T-helper 9 cell (primary cell): Measurements from ENCODE around the gene LPIN3.
"Not testable (repeated sequence)": the region's sequence is repeated elsewhere in the genome, so short reads cannot be mapped to it uniquely, and the experiment has no call there.

Experiments
- DNase-seq: peaks from one replicate; pipeline ENCODE4 v3.0.0-alpha.2; 2020
- total RNA-seq, 2 donors: gene quantifications; one replicate each; lab custom pipeline; 2026; lab: John Stamatoyannopoulos, UW

Gene LPIN3
- total RNA-seq: 0.24 to 0.91 reads per million in 2 donors

DNA sequence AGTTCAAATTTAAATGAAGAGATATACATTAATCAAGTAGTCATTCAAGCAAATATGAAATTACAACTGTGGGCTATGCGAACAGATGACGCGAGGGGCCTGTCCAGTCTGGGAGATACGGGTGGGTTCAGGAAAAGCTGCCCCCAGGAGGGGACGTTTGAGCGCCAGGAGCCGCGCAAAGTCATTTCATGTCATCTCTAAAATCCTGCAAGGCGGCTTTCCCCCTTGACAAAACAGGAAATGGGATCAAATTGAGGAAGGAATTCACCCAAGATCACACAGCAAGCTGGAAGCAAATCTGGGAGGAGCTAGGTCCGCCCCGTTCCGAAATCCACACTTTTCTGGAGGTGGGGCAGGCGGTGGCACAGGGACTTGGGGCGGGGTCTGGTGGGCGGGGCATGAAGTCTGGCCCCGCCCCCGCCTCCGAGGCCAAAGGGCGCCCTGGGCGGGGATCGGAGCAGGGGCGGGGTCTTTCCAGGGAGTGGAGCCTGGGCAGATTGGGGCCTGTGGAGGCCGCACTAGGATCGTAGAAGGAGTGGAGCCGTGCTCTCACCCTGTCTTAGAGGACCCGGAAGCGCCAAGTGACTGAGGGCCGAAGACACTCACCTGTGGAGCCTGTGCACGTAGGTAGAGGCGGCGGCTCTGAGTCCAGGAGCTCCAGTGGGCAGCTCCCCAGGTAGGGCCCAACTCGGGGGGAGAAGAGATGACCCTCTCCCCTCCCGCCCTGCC lies at the start of gene LPIN3:
Gene LPIN3 (plus strand): TSS at position 495 of the 729 bp plus-strand sequence. CDS start 4,983 bp downstream, outside the sequence.
- DNase-seq: peak; percentile 48

DNA sequence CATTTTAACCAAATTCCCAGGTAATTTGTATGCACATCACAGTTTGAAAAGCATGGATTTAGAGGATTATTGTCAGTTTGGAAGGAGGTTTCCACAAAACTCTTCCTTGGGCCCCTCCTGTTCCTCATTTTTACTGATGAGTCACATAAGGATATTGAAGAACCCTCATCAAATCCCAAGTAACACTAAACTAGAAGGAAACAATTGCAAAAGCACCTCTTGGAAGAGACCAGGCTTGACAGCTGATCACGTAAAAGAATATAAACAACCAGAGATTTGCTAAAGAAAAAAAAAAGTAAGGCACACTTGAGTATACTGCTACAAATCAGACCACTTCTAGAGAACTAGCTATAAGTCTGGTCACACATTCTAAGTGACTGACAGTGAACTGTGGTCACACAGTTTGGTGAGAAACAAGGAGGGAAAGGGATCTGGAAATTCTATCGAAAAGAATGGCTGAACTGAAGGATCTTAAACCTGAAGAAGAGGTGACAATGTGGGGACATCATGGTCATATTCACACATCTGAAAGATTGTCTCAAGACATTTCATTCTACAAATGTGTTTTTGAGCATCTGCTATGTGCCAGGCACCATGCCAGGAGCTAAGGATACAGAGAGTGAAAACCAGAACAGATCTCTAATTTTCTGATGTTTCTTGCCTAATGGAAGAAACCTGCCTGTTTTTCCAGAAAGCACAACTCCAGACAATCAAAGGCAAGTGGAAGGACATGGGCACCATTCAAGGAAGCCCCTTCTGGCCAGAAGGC lies 47.2 kb upstream of the LPIN3 start:
- no peak for DNase-seq

DNA sequence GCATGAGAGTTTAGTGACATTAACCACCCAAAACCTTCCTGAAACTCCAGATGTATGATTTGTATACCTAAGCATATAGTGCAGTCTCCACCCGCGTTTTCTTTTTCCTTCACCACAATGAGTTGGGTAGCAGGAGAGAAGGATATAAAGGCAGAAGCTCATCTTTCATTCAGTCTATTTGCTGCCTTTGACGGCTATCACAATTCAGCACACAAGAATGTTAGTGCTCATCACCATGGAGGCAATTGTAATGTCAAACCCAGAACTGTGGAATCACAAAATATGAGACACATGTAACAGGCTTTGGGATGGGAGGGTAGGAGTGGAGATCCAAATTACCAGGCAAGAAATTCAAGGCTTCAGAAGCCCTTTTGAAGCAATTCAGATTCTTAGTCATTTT lies 40.7 kb upstream of the LPIN3 start:
- DNase-seq: no peak

DNA sequence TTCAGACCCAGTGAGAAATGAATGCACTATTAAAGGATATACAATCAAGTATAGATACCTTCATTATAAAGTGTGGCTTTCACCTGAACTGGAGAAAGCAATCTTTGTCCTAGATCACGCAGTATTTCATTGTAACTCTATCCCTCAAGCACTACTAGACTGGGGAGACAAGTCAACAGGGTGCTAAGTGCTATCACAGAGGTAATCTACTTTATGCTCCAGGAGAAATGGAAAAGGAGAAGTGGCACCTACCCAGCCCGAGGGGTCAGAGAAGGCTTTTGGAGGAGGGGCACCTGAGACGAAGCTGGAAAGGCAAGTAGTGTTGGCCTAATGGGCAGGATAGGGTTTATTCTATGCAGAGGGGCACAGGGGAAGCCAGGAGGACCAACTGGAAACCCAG lies 40.2 kb upstream of the LPIN3 start:
- no peak for DNase-seq

DNA sequence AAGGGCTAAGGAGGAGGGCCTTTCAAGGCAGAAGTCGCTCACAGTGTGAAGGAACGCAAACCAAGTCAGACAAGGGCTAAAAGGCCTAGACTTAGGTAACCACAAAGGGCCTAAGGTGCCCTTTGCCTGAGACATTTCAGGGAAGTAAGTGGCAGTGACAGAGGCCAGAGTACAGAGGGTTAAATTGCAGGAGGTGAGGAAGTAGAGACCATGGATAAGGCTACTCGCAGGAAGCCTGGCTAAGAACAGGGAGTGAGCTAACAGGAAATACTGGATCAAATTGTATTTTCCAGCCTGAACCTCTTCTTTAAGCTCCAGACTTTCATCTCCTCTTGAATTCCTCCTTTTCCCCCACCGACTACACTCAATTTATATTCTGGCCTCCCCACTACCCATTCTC lies 39.7 kb upstream of the LPIN3 start:
- DNase-seq: no peak

DNA sequence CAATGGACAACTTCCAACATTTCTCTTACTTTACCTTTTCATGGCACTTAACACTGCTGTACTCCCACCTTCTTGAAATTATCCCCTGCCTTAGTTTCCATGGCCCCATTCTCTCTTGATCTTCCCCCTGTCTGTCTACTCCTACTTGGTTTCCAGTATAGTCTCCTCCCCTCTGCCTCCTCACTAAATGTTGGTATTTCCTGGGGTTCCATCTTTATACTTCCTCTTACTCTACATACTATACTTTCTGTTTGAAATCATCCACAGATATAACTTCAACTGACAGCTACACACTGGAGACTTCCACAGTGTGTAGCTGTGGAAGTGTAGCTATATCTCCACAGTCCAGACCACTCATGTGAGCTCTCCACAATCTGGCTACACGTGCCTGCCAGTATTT lies 36.6 kb upstream of the LPIN3 start:
- DNase-seq: no peak

DNA sequence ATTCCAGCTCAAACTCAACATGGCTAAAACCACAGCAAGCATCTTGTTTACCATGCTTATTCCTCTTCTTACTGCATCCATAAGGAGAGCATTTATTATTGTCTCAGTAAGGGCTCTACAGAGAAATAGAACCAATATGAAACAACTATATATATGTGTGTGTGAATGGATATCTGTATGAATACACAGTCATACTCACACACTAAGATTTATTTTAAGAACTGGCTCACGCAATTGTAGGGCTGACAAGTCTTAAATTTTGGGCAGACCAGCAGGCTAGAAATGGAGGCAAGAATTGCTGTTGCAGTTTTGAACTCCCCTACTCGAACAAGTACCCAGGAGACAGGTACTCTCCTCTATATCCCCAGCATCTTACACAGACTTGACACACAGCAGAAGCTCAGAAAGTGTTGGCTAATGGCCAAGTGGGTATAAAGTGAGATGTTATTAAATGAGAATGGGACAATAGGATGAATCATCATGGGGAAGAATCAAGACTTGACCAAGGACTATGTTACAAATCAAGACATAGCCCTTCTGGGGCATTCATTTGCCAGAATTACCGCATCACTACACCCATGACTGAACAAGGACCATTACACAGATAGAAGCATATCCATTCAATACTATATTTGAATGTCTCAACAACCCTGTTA lies 36.1 kb upstream of the LPIN3 start:
- DNase-seq: no peak

GRCh38 chr20:41306061-41306727 lies 34.4 kb upstream of the LPIN3 start:
- DNase-seq: no peak

DNA sequence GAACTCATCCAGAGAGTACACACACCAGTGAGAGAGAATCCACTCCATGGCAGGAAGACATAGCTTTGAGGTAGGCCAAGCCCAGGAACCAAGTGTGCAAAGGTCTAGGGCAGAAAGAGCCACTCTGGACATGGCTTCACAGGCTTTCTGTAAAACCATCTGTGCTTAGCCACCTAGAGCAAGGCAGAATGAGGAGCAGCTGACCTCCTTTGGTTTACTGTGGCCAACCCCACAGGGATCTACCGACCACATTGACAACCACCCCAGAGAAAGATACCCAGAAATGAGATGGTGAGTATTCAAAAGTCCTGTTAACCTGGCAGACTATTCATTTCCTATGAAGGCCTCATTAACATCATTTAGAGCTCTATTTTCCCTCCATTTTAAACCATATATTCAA lies 33.6 kb upstream of the LPIN3 start:
- no peak for DNase-seq

DNA sequence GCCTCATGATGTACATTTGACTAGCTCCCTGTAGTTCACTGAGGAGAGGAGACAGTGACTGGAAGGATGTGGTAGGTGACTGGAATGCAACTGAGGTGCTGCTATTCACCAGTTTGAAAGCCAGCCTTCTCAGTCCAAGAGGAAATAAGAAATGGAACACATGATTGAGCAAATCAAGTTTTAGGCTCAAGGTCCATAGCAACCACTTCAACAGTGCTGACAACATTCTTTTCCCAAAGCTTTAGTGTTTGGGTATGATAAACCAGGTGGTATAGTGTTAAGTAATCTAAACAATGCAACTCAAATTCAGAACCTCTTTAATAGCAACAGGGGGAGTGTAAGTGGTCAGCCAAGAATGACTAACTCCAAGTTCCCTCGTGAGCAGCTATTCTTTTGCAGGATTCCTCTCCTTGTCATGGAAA lies 32.3 kb upstream of the LPIN3 start:
- no peak for DNase-seq

- no peak for DNase-seq
Observed at GRCh38 chr20:41308726-41309413, 31.8 kb upstream of the LPIN3 start.

DNA sequence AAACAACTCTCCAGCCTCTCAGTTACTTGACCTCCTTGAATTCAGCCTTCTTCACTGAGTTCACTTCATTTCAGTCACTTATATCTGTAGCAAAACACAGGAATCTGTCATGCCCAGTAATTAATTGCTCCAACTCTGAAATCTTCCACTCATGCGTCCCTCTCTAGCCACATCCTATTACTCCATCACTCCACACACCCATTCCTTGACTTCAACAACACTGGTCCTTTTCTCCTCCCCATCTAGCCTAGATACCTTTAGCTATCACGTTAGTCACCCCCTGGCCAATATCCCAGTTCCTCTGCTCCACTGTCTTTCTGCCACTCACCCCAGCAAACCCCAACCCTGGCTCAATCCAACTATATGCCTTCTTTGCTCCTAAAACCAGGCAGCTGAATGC lies 30.8 kb upstream of the LPIN3 start:
- no peak for DNase-seq

GRCh38 chr20:41312009-41312408 lies 28.6 kb upstream of the LPIN3 start:
- not testable (repeated sequence) for DNase-seq

DNA sequence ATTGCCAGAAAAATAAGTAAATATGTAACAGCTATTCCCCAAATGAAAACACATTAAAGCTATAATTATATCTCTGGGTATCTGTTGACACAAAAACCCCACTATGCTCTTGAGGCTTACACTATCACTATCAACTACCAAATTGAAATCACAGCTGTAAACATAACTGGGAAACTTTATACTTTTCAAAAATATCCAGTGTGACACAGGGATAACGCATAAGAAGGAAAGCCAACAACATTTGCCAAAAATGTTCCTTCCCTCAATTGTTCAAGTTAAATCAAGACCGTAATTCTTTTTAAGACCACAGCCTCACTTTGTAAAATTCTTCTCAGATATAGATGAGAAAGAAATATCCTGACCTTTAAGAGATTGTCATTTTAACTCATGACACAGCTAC lies 26.2 kb upstream of the LPIN3 start:
- DNase-seq: no peak

GRCh38 chr20:41316051-41316450 lies 24.6 kb upstream of the LPIN3 start:
- DNase-seq: no peak

GRCh38 chr20:41316602-41317545 lies 23.7 kb upstream of the LPIN3 start:
- DNase-seq: peak; percentile 70

DNA sequence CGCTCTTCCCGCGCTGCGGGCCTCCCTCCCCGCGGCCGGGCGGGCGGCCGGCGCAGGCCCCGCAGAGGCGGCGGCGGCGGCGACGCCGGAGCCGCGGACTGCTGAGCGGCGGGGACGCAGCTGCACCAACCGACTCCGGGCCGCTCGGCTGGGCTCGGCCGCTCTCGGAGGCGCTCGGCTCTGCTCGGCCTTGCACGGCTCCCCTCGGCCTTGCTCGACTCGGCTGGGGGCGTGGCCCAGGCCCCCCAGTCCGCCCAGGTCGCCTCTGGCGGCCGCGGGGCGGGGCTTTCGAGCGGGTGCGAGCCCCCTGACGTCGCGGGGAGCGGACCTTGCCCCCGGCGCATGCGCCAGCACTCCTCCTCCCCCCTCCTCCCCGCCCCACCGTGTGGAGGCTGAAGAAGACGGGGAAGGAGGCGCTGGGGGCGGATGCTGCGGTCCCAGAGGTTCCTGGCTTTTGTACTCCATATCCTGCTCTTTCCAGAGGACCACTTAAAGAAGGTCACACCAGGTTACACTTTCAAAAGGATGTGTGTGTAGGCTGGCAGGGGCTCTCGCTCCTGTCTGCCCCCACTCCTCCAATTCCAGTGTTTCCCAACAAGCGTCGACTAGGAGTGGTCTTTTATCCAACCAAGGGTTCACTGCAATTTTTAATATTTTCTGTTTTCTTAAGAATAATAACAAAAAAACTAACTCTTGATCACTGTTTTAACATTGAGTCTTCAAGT lies 22.9 kb upstream of the LPIN3 start, which contains the start of gene ZHX3:
Gene ZHX3 (minus strand): TSS at position 186 of the 725 bp plus-strand sequence. CDS start 112,815 bp downstream, outside the sequence.
- DNase-seq: peak; percentile 88

DNA sequence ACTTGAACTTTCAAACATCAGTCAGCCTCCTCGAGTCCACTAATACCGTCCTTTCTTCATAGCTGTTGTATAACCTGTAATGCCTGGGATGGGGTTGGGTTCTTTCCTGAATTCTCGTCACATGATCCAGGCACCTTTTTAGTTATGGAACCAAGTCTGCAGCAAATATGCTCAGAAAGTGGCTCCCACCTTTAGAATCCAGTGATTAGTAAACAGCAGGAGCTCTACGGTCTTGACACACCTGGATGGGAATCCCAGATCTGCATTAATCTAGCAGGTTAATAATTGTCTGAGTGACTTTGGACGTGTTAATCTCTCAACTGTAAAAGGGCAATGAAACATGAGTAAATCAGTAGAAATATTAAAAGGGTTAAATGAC lies 22.4 kb upstream of the LPIN3 start:
- DNase-seq: no peak

- no peak for DNase-seq
Observed at GRCh38 chr20:41320441-41320840, 20.2 kb upstream of the LPIN3 start.

DNA sequence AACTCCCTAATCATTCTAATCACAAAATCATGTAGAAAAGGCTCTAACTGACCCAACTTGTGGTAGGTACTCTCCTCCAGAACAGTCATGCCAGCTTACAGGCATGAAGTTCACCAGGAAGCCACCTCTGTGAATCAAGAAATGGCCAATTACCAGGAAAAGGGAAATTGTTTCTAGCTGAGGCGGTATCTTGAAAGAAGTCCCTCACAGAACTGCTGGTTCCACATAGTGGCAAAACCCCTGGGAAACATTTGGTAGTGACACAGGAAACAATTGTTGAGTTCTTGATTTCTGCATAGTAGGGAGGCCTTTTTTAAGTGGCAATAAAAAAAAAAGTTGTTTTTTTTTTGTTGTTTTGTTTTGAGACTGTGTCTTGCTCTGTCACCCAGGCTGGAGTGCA lies 19.6 kb upstream of the LPIN3 start:
- no peak for DNase-seq
